ENCODE data around the gene INTS11. TPM values are rescaled to one million over a fixed set of nuclear protein-coding genes. Genes with fewer than 3 reads are reported as not detected.

INTS11 gene
- polyA plus RNA-seq, 3 donors: 46.2 to 154 (median 49.6) TPM

DNA sequence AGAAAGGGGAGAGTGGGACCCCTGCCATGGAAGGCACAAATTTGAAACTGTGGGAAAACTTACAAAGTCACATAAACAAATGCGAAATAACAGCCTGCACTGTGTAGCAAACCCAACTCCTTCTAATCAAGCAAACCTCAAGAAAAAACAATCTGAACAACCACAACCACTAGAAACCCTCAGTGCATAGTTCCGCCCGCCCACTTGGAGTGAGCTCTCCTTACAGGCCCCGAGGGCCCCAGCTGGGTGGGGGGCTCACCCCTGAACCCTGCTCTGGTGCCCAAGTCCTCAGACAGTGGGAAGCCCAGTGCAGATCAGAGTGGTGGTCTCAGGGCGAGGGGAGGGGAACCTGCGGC is 34.8 kb upstream of the INTS11 start:
- H3K4me1 ChIP-seq (ENCODE audit: control insufficient read depth in 1 of 2, insufficient read depth in 2 of 2, low read length in 2 of 2): no peaks in the 10 kb centered on the region

DNA sequence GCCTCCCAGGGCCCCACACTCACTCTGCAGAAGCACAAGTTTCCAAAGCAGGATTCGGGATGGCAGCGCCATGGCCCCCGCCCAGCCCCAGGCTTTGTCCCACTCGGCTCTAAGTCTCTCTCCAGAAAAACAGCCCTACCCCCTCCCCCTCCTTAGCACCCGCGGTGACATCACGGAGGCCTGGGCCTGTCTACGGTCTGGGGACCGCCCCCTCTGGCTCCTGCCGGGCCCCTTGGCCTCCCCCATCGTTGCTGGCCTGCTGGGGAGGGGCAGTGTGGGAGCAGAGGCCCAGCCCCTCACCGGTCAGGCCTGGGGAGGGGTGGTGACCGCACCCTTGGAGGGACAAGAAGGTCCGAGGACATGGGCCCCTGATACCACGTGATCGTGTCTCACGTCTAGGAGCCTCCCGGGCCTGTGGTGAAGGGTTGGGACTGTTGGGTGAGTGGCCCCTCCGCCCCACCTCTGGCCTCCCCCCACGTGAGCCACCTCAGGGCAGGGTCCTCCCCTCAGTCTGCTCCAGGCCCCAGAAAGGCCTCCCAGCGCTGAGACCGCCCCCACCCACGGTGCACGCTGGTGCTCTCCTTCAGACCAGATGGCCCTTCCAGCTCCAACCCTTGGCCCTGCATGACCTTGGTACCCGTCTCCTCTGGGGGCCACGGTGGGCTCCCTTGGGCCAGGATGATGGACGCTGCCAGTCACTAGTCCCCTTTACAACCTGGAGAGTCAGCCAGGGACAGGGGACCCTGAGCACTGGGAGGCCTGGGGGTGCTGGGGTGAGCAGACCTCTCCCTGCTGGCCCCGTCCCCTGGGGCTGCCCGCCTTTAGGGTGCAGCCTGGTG is 34.2 kb upstream of the INTS11 start, which contains the start of gene MXRA8:
Gene MXRA8, minus strand, starts transcription at position 123 of the 839 bp plus-strand sequence. Its CDS starts 51 bp downstream, at position 72.
- intact Hi-C loops (cut with micrococcal nuclease): no loop called here
- Histone ChIP-seq H2AFZ (ENCODE audit: insufficient read depth, low read depth, low read length, poor library complexity, severe bottlenecking) (peak within 1 kb of the TSS; percentile 21), H4K20me1 (ENCODE audit: insufficient read depth, low read length) (no peaks in the 10 kb centered on the region), H3K4me3 (replicated peaks in 1 of 3; ENCODE audit: low read depth in 2 of 3, low read length in 3 of 3) (no peak within 1 kb of the TSS), H3K79me2 (ENCODE audit: insufficient read depth, low read length) (no peaks in the 10 kb centered on the region), H3K27me3 (ENCODE audit: control insufficient read depth in 2 of 2, insufficient read depth in 2 of 2, low read length in 2 of 2) (peaks cover 8 to 68% of the 10 kb centered on the region in 2 donors), H3K36me3 (replicated peaks in 1 of 2; ENCODE audit: control insufficient read depth in 1 of 2, insufficient read depth in 2 of 2, low read length in 2 of 2) (no peaks in the 10 kb centered on the region), H3K4me1 (ENCODE audit: control insufficient read depth in 1 of 2, insufficient read depth in 2 of 2, low read length in 2 of 2) (no peaks in the 10 kb centered on the region), H3K9me3 (replicated peaks in 1 of 2; ENCODE audit: control insufficient read depth in 1 of 2, insufficient read depth in 1 of 2, low read length in 2 of 2) (no peaks in the 10 kb centered on the region), H3K4me2 (replicated peaks; ENCODE audit: extremely low read depth, low read length, poor library complexity, severe bottlenecking) (no peak within 1 kb of the TSS), H3K27ac (ENCODE audit: low read depth in 1 of 2, low read length in 2 of 2) (no peak within 1 kb of the TSS), H3K9ac (ENCODE audit: insufficient read depth, low read length, poor library complexity, severe bottlenecking) (no peak within 1 kb of the TSS)
- peaks cover 0 to 9% (median 3%) of the 10 kb centered on the region in 7 donors for H3K9me3 Mint-ChIP-seq
- no peak for DNase-seq
- H3K36me3 Mint-ChIP-seq: peaks cover 0 to 2% of the 10 kb centered on the region in 2 donors
- peaks cover 62 to 99% (median 69%) of the 10 kb centered on the region in 3 donors for H3K27me3 Mint-ChIP-seq (ENCODE audit: low read depth in 3 of 3)
- TF ChIP-seq, protein P1, sequence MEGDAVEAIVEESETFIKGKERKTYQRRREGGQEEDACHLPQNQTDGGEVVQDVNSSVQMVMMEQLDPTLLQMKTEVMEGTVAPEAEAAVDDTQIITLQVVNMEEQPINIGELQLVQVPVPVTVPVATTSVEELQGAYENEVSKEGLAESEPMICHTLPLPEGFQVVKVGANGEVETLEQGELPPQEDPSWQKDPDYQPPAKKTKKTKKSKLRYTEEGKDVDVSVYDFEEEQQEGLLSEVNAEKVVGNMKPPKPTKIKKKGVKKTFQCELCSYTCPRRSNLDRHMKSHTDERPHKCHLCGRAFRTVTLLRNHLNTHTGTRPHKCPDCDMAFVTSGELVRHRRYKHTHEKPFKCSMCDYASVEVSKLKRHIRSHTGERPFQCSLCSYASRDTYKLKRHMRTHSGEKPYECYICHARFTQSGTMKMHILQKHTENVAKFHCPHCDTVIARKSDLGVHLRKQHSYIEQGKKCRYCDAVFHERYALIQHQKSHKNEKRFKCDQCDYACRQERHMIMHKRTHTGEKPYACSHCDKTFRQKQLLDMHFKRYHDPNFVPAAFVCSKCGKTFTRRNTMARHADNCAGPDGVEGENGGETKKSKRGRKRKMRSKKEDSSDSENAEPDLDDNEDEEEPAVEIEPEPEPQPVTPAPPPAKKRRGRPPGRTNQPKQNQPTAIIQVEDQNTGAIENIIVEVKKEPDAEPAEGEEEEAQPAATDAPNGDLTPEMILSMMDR (IDR thresholded peaks at IDR 0.05): no peak
- WGBS (ENCODE audit: insufficient coverage): 37% methylated on average over 17 of the region's 29 CpGs
- H3K27ac Mint-ChIP-seq: peak within 1 kb of the TSS in 1 of 7 donors; percentile 55
- H3K4me1 Mint-ChIP-seq: peaks cover 6% of the 10 kb centered on the region
- peak within 1 kb of the TSS in 1 of 2 donors; percentile 60 for H3K4me3 Mint-ChIP-seq

More for the DNA sequence above, 34.8 kb upstream of the INTS11 start:
- H3K9me3 Mint-ChIP-seq: peaks cover 0 to 6% (median 3%) of the 10 kb centered on the region in 7 donors
- peaks cover 0 to under 1% of the 10 kb centered on the region in 2 donors for H3K36me3 Mint-ChIP-seq
- H3K79me2 ChIP-seq (ENCODE audit: insufficient read depth, low read length): no peaks in the 10 kb centered on the region
- TF ChIP-seq, protein P1 (IDR thresholded peaks at IDR 0.05): no peak
- intact Hi-C loops (cut with micrococcal nuclease): no loop called here
- DNase-seq: no peak
- no peak overlapping the region for H3K4me3 ChIP-seq (replicated peaks in 1 of 3; ENCODE audit: low read depth in 2 of 3, low read length in 3 of 3)
- peaks cover 1 to 62% of the 10 kb centered on the region in 2 donors for H3K27me3 ChIP-seq (ENCODE audit: control insufficient read depth in 2 of 2, insufficient read depth in 2 of 2, low read length in 2 of 2)
- H3K27me3 Mint-ChIP-seq (ENCODE audit: low read depth in 3 of 3): peaks cover 55 to 95% (median 68%) of the 10 kb centered on the region in 3 donors
- H3K36me3 ChIP-seq (replicated peaks in 1 of 2; ENCODE audit: control insufficient read depth in 1 of 2, insufficient read depth in 2 of 2, low read length in 2 of 2): no peaks in the 10 kb centered on the region
- no peaks in the 10 kb centered on the region for H4K20me1 ChIP-seq (ENCODE audit: insufficient read depth, low read length)
- WGBS (ENCODE audit: insufficient coverage): 78% methylated on average over 5 of the region's 6 CpGs
- H3K4me1 Mint-ChIP-seq: peaks cover 5% of the 10 kb centered on the region
- no peak overlapping the region for H3K9ac ChIP-seq (ENCODE audit: insufficient read depth, low read length, poor library complexity, severe bottlenecking)
- peak overlapping the region in 1 of 2 donors; percentile 27 for H3K4me3 Mint-ChIP-seq
- H3K9me3 ChIP-seq (replicated peaks in 1 of 2; ENCODE audit: control insufficient read depth in 1 of 2, insufficient read depth in 1 of 2, low read length in 2 of 2): no peaks in the 10 kb centered on the region
- peak overlapping the region in 1 of 7 donors; percentile 55 for H3K27ac Mint-ChIP-seq
- no peak overlapping the region for H3K27ac ChIP-seq (ENCODE audit: low read depth in 1 of 2, low read length in 2 of 2)
- H2AFZ ChIP-seq (ENCODE audit: insufficient read depth, low read depth, low read length, poor library complexity, severe bottlenecking): no peak overlapping the region
- H3K4me2 ChIP-seq (replicated peaks; ENCODE audit: extremely low read depth, low read length, poor library complexity, severe bottlenecking): no peak overlapping the region
